Stimulated activated CD8-positive, alpha-beta memory T cell treated with anti-CD3 and anti-CD28 coated beads, Interleukin-4, amount 100 ng/mL, for 1 hour (primary cell): Measurements from ENCODE around the gene HS3ST6.
"Not testable (repeated sequence)": the region's sequence is repeated elsewhere in the genome, so short reads cannot be mapped to it uniquely, and the experiment has no call there.

Experiments used
- DNase-seq, 2 donors: peaks; one replicate each; pipeline ENCODE4 v3.0.0-alpha.2; 2020; ENCODE audit warnings: low read depth in 2 of 2, low spot score in 1 of 2

HS3ST6 gene

GRCh38 chr16:1908184-1908583 lies 10.0 kb downstream of the HS3ST6 start:
- DNase-seq, result no peak

- no peak for DNase-seq
These were observed 10.9 kb downstream of the HS3ST6 start for GRCh38 chr16:1907226-1907860.

GRCh38 chr16:1906846-1907165 lies 11.4 kb downstream of the HS3ST6 start:
- no peak for DNase-seq

GRCh38 chr16:1906055-1906845 lies 12.0 kb downstream of the HS3ST6 start:
- DNase-seq, result no peak

- no peak for DNase-seq
These were observed 14.1 kb downstream of the HS3ST6 start for GRCh38 chr16:1903845-1904840.

GRCh38 chr16:1903220-1903574 lies 15.0 kb downstream of the HS3ST6 start:
- DNase-seq, result no peak

- DNase-seq, result no peak
These were observed 15.5 kb downstream of the HS3ST6 start for GRCh38 chr16:1902547-1903219.

GRCh38 chr16:1900452-1900774 lies 17.8 kb downstream of the HS3ST6 start:
- no peak for DNase-seq

- DNase-seq, result no peak
These were observed 18.4 kb downstream of the HS3ST6 start for GRCh38 chr16:1899641-1900451.

- not testable (repeated sequence) for DNase-seq
These were observed 20.5 kb downstream of the HS3ST6 start for GRCh38 chr16:1897692-1898091.

- DNase-seq, result no peak
These were observed 22.1 kb downstream of the HS3ST6 start for GRCh38 chr16:1895949-1896675.

- no peak for DNase-seq
These were observed 23.1 kb downstream of the HS3ST6 start for GRCh38 chr16:1895068-1895467.

GRCh38 chr16:1890708-1891050 lies 27.5 kb downstream of the HS3ST6 start:
- no peak for DNase-seq

GRCh38 chr16:1890024-1890707 lies 28.0 kb downstream of the HS3ST6 start:
- DNase-seq, result no peak

- DNase-seq, result no peak
These were observed 30.4 kb downstream of the HS3ST6 start for GRCh38 chr16:1887711-1888354.

GRCh38 chr16:1884889-1885288 lies 33.3 kb downstream of the HS3ST6 start:
- no peak for DNase-seq

- DNase-seq, result no peak
These were observed 34.0 kb downstream of the HS3ST6 start for GRCh38 chr16:1884155-1884760.

GRCh38 chr16:1881172-1881571 lies 37.0 kb downstream of the HS3ST6 start:
- DNase-seq, result not testable (repeated sequence)
